Measurements from ENCODE around the gene ITGBL1.

- TF ChIP-seq CTCF (conservative IDR thresholded peaks at IDR 0.05; ENCODE audit: low read length) (no peak), EZH2phosphoT487 (IDR thresholded peaks at IDR 0.05; ENCODE audit: borderline replicate concordance) (no peak)
Observed at GRCh38 chr13:101727118-101727517, 274.6 kb downstream of the ITGBL1 start.

All from Loucy (cell line).